Measurements from ENCODE around the gene SASH1.
"Not testable (repeated sequence)": the region's sequence is repeated elsewhere in the genome, so short reads cannot be mapped to it uniquely, and the experiment has no call there.

SASH1 gene

GRCh38 chr6:148370176-148370575 is 27.5 kb downstream of the SASH1 start:
- peak in 1 of 2 donors; percentile 11 for DNase-seq

- DNase-seq: no peak
These were observed 31.6 kb downstream of the SASH1 start for GRCh38 chr6:148374040-148374774.

- DNase-seq: no peak
These were observed 32.8 kb downstream of the SASH1 start for GRCh38 chr6:148375401-148375800.

GRCh38 chr6:148379481-148379880 is 36.8 kb downstream of the SASH1 start:
- DNase-seq: no peak

GRCh38 chr6:148379966-148380713 is 37.5 kb downstream of the SASH1 start:
- no peak for DNase-seq

- not testable (repeated sequence) for DNase-seq
These were observed 39.4 kb downstream of the SASH1 start for GRCh38 chr6:148382051-148382450.

GRCh38 chr6:148382861-148383260 is 40.2 kb downstream of the SASH1 start:
- no peak for DNase-seq

GRCh38 chr6:148383658-148384368 is 41.2 kb downstream of the SASH1 start:
- DNase-seq: peak; percentile 31 to 80

- DNase-seq: no peak
These were observed 42.7 kb downstream of the SASH1 start for GRCh38 chr6:148385379-148385778.

GRCh38 chr6:148388521-148388920 is 45.9 kb downstream of the SASH1 start:
- peak; percentile 41 to 66 for DNase-seq

GRCh38 chr6:148389086-148389485 is 46.4 kb downstream of the SASH1 start:
- no peak for DNase-seq

- no peak for DNase-seq
These were observed 47.3 kb downstream of the SASH1 start for GRCh38 chr6:148389917-148390316.

GRCh38 chr6:148392127-148392526 is 49.5 kb downstream of the SASH1 start:
- not testable (repeated sequence) for DNase-seq

- peak; percentile 20 to 48 for DNase-seq
These were observed 50.0 kb downstream of the SASH1 start for GRCh38 chr6:148392671-148393070.

- no peak for DNase-seq
These were observed 53.0 kb downstream of the SASH1 start for GRCh38 chr6:148395583-148396101.

GRCh38 chr6:148396411-148396810 is 53.8 kb downstream of the SASH1 start:
- no peak for DNase-seq

- DNase-seq: no peak
These were observed 54.3 kb downstream of the SASH1 start for GRCh38 chr6:148396926-148397325.

- DNase-seq: no peak
These were observed 55.6 kb downstream of the SASH1 start for GRCh38 chr6:148398244-148398643.

GRCh38 chr6:148398678-148399077 is 56.0 kb downstream of the SASH1 start:
- DNase-seq: no peak

- DNase-seq: no peak
These were observed 58.9 kb downstream of the SASH1 start for GRCh38 chr6:148401571-148401970.

GRCh38 chr6:148404456-148405054 is 61.9 kb downstream of the SASH1 start:
- no peak for DNase-seq

GRCh38 chr6:148405894-148406293 is 63.3 kb downstream of the SASH1 start:
- DNase-seq: no peak

Measured in inflammatory macrophage (primary cell).